Gastrocnemius medialis (tissue), 4 donors: Measurements from ENCODE around the gene POLR3G. TPM values are rescaled to one million over a fixed set of nuclear protein-coding genes. Genes with fewer than 3 reads are reported as not detected.

Experiments
- ATAC-seq, 2 donors: fragments of 150-250 bp; one replicate each; pipeline ENCODE4 v1.9.1; 2016
- DNase-seq, 2 donors: peaks; one replicate each; pipeline ENCODE4 v3.0.0-alpha.2; 2019
- H3K27ac ChIP-seq, 4 donors: fragments of 200-600 bp; sonication (generic); 1 replicate in 1 of 4; 2 replicates in 3 of 4; pipeline ENCODE4 v1.5.1; 2016 to 2018; ENCODE audit warnings: mild to moderate bottlenecking in 2 of 4, moderate library complexity in 1 of 4
- H3K27me3 ChIP-seq, 3 donors: fragments of 200-600 bp; sonication (generic) in 2 of 3; 1 replicate in 1 of 3; 2 replicates in 2 of 3; pipeline versions ENCODE4 v1.5.1 to v1.6.0; 2016 to 2019; ENCODE audit warnings: mild to moderate bottlenecking in 1 of 3, moderate library complexity in 1 of 3
- H3K36me3 ChIP-seq, 2 donors: fragments of 200-600 bp; sonication (generic) in 1 of 2; one replicate each; pipeline ENCODE4 v1.5.1; 2017 to 2018
- H3K4me1 ChIP-seq, 2 donors: fragments of 200-600 bp; sonication (generic) in 1 of 2; one replicate each; pipeline ENCODE4 v1.5.1; 2016 to 2017; ENCODE audit warnings: mild to moderate bottlenecking in 2 of 2
- H3K4me3 ChIP-seq, 4 donors: fragments of 200-600 bp; sonication (generic) in 3 of 4; 1 replicate in 1 of 4; 2 replicates in 3 of 4; pipeline ENCODE4 v1.5.1; 2016 to 2019; ENCODE audit warnings: mild to moderate bottlenecking in 2 of 4
- H3K9me3 ChIP-seq, 3 donors: fragments of 200-600 bp; sonication (generic) in 2 of 3; 1 replicate in 1 of 3; 2 replicates in 2 of 3; pipeline ENCODE4 v1.5.1; 2016 to 2019
- POLR2A ChIP-seq, 2 donors: fragments of 450-650 bp; IDR thresholded peaks; one replicate each; pipeline ENCODE4 v1.6.1; 2017; ENCODE audit warnings: antibody characterized with exemption in 2 of 2, mild to moderate bottlenecking in 2 of 2, moderate library complexity in 2 of 2
- in situ Hi-C, 4 donors: fragments of 200-750 bp; cut with MboI; loops; one replicate each; pipeline versions ENCODE4 v1.15.0 to v1.8.0; 2017; ENCODE audit warnings: low sequenced_read_pairs in 4 of 4
- intact Hi-C: fragments of 100-400 bp; cut with DNase I; formaldehyde crosslinking; loops from one replicate; pipeline ENCODE4 v1.15.1; 2023; ENCODE audit warnings: low total_unique reads
- total RNA-seq, 4 donors: library from RNA; depleted of rRNA; stranded (reverse); fragments of >200 nt; gene quantifications; one replicate each; pipeline versions ENCODE4 v1.1.0 to v1.2.3, GENCODE V29; 2016
- TF ChIP-seq, protein P1 (sequence below), 5 experiments: fragments of 450-650 bp in 3 of 5; fragments of 200-600 bp in 2 of 5; sonication (generic) in 2 of 5; IDR thresholded peaks in 4 of 5; conservative IDR thresholded peaks in 1 of 5; 1 replicate in 4 of 5; 2 replicates in 1 of 5; pipeline ENCODE4 v1.5.1; 2016 to 2019; ENCODE audit warnings: antibody characterized with exemption in 5 of 5, mild to moderate bottlenecking in 3 of 5, moderate library complexity in 3 of 5

The POLR3G gene
- total RNA-seq, 4 donors from 2014 or later: 0.89 to 5.8 (median 3.7) TPM

DNA sequence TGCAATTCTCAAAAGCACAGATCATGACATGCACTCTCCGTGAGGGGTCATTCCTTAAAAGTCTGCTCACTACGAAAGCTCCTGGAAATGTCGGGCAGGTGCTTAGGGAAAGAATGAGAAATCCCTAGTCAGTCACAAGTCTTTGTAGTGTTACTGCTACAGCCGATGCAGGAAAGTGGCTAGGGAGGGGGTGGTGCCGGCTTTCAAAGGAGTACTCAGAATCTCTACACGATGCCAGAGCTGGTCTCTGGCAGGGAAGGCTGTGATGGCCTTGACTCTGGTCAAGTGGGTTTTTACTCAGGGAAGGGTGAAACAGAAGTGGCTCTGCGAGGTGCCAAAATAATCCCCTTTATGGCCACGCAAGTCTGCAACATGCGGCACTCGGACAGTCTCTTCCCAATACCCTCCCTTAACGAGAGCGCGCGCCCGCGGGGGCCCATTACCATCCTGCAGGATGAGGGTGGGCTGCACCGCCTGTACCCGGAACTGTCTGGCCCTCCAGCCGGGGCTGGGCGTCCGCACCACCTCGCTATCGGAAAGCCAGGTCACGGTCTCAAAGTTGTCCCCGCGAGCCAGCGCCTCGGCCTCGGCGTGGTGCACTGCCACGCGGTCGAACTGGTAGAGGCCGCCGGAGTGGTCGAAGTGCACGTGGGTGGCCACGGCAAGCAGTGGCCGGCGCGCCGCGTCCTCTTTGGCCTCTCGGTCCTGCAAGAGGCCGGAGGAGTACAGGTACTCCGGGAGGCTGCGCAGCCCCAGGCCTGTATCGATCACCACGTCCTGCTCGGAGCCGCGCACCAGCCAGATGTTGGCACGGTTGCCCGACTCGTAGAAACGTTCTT is 1.0 kb upstream of the POLR3G start:
- DNase-seq (peak; percentile 16 to 29), ATAC-seq (peak; percentile 30 to 51)
- Histone ChIP-seq H3K4me1 (peaks cover 11 to 26% of the 10 kb centered on the region in 2 donors), H3K27ac (peak overlapping the region; percentile 82 to 91 (median 84)), H3K9me3 (no peaks in the 10 kb centered on the region), H3K27me3 (no peaks in the 10 kb centered on the region), H3K36me3 (no peaks in the 10 kb centered on the region), H3K4me3 (peak overlapping the region; percentile 76 to 90 (median 82))
- in situ Hi-C loops: loop anchor here in 1 of 4 donors (10.0 kb wide), 1 partner anchor 51 kb away; the partner anchor contains the start of gene LYSMD3
- intact Hi-C loops: loop anchor here (1.0 kb wide), 2 partner anchors 56 to 64 kb away; partner anchors contain the start of genes CETN3 and LYSMD3
- no peak for TF ChIP-seq POLR2A (IDR thresholded peaks at IDR 0.05)
- TF ChIP-seq, protein P1, sequence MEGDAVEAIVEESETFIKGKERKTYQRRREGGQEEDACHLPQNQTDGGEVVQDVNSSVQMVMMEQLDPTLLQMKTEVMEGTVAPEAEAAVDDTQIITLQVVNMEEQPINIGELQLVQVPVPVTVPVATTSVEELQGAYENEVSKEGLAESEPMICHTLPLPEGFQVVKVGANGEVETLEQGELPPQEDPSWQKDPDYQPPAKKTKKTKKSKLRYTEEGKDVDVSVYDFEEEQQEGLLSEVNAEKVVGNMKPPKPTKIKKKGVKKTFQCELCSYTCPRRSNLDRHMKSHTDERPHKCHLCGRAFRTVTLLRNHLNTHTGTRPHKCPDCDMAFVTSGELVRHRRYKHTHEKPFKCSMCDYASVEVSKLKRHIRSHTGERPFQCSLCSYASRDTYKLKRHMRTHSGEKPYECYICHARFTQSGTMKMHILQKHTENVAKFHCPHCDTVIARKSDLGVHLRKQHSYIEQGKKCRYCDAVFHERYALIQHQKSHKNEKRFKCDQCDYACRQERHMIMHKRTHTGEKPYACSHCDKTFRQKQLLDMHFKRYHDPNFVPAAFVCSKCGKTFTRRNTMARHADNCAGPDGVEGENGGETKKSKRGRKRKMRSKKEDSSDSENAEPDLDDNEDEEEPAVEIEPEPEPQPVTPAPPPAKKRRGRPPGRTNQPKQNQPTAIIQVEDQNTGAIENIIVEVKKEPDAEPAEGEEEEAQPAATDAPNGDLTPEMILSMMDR (IDR thresholded peaks at IDR 0.05 in 4 of 5, conservative IDR thresholded peaks at IDR 0.05 in 1 of 5): no peak

DNA sequence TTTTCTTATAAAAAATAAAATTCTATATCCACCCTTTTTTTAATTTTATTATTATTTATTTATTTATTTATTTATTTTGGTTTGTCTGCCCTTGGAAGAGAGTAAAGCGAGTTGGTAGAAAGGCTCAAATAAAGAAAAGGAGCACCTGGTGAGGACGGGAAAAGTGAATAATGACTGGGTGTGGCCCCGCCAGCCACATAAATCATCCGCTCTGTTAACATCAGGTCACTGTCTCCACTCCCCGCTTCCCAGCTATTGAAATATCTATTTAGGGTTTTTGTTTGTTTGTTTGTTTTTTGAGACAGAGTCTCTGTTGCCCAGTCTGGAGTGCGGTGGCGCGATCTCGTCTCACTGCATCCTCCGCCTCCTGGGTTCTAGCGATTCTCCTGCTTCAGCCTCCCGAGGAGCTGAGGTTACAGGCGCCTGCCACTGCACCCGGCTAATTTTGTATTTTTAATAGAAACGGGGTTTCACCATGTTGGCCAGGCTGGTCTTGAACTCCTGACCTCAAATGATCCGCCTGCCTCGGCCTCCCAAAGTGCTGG is 844 bp downstream of the POLR3G start:
- no peaks in the 10 kb centered on the region for H3K36me3 ChIP-seq
- in situ Hi-C loops: loop anchor here in 1 of 4 donors (10.0 kb wide), 1 partner anchor 49 kb away; the partner anchor contains the start of gene LYSMD3
- no peaks in the 10 kb centered on the region for H3K9me3 ChIP-seq
- intact Hi-C loops: no loop called here
- DNase-seq (no peak), ATAC-seq (no peak)
- peak overlapping the region in 3 of 4 donors; percentile 76 to 86 (median 77) for H3K4me3 ChIP-seq
- no peaks in the 10 kb centered on the region for H3K27me3 ChIP-seq
- H3K4me1 ChIP-seq: peaks cover 11 to 26% of the 10 kb centered on the region in 2 donors
- TF ChIP-seq, protein P1 (IDR thresholded peaks at IDR 0.05 in 4 of 5, conservative IDR thresholded peaks at IDR 0.05 in 1 of 5): no peak
- TF ChIP-seq POLR2A (IDR thresholded peaks at IDR 0.05): no peak
- peak overlapping the region in 1 of 4 donors; percentile 82 for H3K27ac ChIP-seq

DNA sequence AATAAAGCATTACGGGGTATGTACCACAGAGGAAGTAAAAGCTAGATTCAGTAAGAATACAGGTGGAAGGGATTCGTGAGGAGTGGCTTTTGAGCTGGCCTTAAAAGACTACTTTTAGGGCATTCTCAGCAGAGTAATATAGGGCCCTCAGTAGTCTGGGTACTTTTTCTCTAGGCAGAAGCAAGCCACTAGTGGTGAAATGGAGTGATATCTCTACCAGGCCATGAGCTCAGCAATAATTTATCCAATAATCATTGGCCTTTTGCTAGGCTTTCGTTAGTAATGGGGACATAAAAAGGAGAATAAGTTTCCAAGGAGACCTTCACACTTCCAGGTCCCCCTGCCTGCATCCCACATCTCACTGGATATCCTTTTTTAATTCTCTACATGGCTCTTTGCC is 1.7 kb downstream of the POLR3G start:
- H3K4me3 ChIP-seq: no peak overlapping the region
- H3K9me3 ChIP-seq: no peaks in the 10 kb centered on the region
- DNase-seq: no peak
- no peak for TF ChIP-seq POLR2A (IDR thresholded peaks at IDR 0.05)
- TF ChIP-seq, protein P1 (IDR thresholded peaks at IDR 0.05 in 4 of 5, conservative IDR thresholded peaks at IDR 0.05 in 1 of 5): no peak
- intact Hi-C loops: no loop called here
- H3K4me1 ChIP-seq: peaks cover 11 to 26% of the 10 kb centered on the region in 2 donors
- in situ Hi-C loops: loop anchor here in 1 of 4 donors (10.0 kb wide), 1 partner anchor 48 kb away; the partner anchor contains the start of gene LYSMD3
- ATAC-seq: no peak
- no peaks in the 10 kb centered on the region for H3K27me3 ChIP-seq
- H3K27ac ChIP-seq: no peak overlapping the region
- H3K36me3 ChIP-seq: no peaks in the 10 kb centered on the region

DNA sequence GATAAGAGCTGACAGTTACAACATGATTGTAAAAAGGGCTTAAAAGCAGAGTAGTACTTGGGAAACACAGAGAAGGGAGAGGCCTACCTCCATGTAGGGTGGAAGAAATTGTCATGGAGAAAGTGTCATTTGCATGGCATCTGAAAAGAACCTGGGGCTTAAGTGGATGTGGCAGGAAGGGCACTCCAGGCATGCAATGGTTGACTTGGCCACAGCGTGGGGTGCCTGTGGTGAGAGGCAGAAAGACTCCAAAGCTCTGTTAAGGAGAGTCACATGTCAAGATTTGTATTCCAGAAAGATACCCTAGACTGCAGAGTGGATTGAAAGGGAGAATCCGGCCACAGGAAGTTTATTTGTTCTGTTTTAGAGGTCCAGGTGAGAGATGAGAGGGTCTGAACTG is 2.4 kb downstream of the POLR3G start:
- intact Hi-C loops (no loop called here), in situ Hi-C loops (loop anchor here in 1 of 4 donors (10.0 kb wide), 1 partner anchor 48 kb away; the partner anchor contains the start of gene LYSMD3)
- Histone ChIP-seq H3K4me3 (no peak overlapping the region), H3K4me1 (peaks cover 11 to 20% of the 10 kb centered on the region in 2 donors), H3K9me3 (no peaks in the 10 kb centered on the region), H3K27ac (no peak overlapping the region), H3K27me3 (no peaks in the 10 kb centered on the region), H3K36me3 (no peaks in the 10 kb centered on the region)
- ATAC-seq (no peak), DNase-seq (no peak)
- TF ChIP-seq, protein P1 (IDR thresholded peaks at IDR 0.05 in 4 of 5, conservative IDR thresholded peaks at IDR 0.05 in 1 of 5): no peak
- no peak for TF ChIP-seq POLR2A (IDR thresholded peaks at IDR 0.05)
